T-helper 1 cell (primary cell): ENCODE data around the gene BCR.
A peak's percentile ranks its signal among the peaks of the same experiment; 100 is the strongest.

ENCODE experiments used
- DNase-seq, 5 donors: peaks; one replicate each; pipeline ENCODE4 v3.0.0-alpha.2; 2012 to 2020

Gene BCR

GRCh38 chr22:23277583-23278295 lies 97.4 kb downstream of the BCR start:
- no peak for DNase-seq

GRCh38 chr22:23278883-23279675 lies 98.8 kb downstream of the BCR start:
- peak in 1 of 5 donors; percentile 46 for DNase-seq

- DNase-seq, result no peak
These were observed 99.5 kb downstream of the BCR start for GRCh38 chr22:23279781-23280180.

GRCh38 chr22:23280356-23281052 lies 100.2 kb downstream of the BCR start:
- no peak for DNase-seq

GRCh38 chr22:23281053-23281405 lies 100.7 kb downstream of the BCR start:
- DNase-seq, result no peak

- peak; percentile 48 to 76 (median 69) for DNase-seq
These were observed 101.2 kb downstream of the BCR start for GRCh38 chr22:23281406-23282088.

- DNase-seq, result no peak
These were observed 101.8 kb downstream of the BCR start for GRCh38 chr22:23282089-23282501.

GRCh38 chr22:23282516-23282915 lies 102.2 kb downstream of the BCR start:
- no peak for DNase-seq

- no peak for DNase-seq
These were observed 102.7 kb downstream of the BCR start for GRCh38 chr22:23282986-23283385.

GRCh38 chr22:23283591-23284503 lies 103.5 kb downstream of the BCR start:
- no peak for DNase-seq

- no peak for DNase-seq
These were observed 104.3 kb downstream of the BCR start for GRCh38 chr22:23284504-23285033.

- no peak for DNase-seq
These were observed 104.9 kb downstream of the BCR start for GRCh38 chr22:23285236-23285635.

- no peak for DNase-seq
These were observed 105.4 kb downstream of the BCR start for GRCh38 chr22:23285734-23286133.

- no peak for DNase-seq
These were observed 106.0 kb downstream of the BCR start for GRCh38 chr22:23286296-23286695.

GRCh38 chr22:23287136-23288095 lies 107.1 kb downstream of the BCR start:
- no peak for DNase-seq

GRCh38 chr22:23288301-23289129 lies 108.2 kb downstream of the BCR start:
- DNase-seq, result no peak

- DNase-seq, result no peak
These were observed 108.8 kb downstream of the BCR start for GRCh38 chr22:23289130-23289503.

- DNase-seq, result peak in 4 of 5 donors; percentile 22 to 52 (median 40)
These were observed 109.8 kb downstream of the BCR start for GRCh38 chr22:23289851-23290724.
